HUDEP-2 (cell line): ENCODE results near the gene SLC7A6OS.

Experiments used
- DNase-seq, 76 experiments: peaks; one replicate each; lab custom pipeline; 2025; ENCODE audit not compliant: unreplicated experiment in 76 of 76; lab: John Stamatoyannopoulos, UW

SLC7A6OS gene

GRCh38 chr16:68257906-68258800 lies 52.6 kb downstream of the SLC7A6OS start:
- no peak for DNase-seq

- DNase-seq: no peak
Measured at GRCh38 chr16:68257251-68257905, 53.4 kb downstream of the SLC7A6OS start.

GRCh38 chr16:68255712-68256111 lies 55.0 kb downstream of the SLC7A6OS start:
- no peak for DNase-seq

GRCh38 chr16:68253721-68254120 lies 57.0 kb downstream of the SLC7A6OS start:
- DNase-seq: no peak

- DNase-seq: no peak
Measured at GRCh38 chr16:68252383-68252782, 58.4 kb downstream of the SLC7A6OS start.

- no peak for DNase-seq
Measured at GRCh38 chr16:68251832-68252231, 58.9 kb downstream of the SLC7A6OS start.

- no peak for DNase-seq
Measured at GRCh38 chr16:68250951-68251350, 59.8 kb downstream of the SLC7A6OS start.

- no peak for DNase-seq
Measured at GRCh38 chr16:68249371-68249770, 61.4 kb downstream of the SLC7A6OS start.
